Mucosa of descending colon (tissue), 3 donors: Measurements from ENCODE around the gene UBE2F. TPM values are rescaled to one million over a fixed set of nuclear protein-coding genes. Genes with fewer than 3 reads are reported as not detected.
"Not testable (repeated sequence)": the region's sequence is repeated elsewhere in the genome, so short reads cannot be mapped to it uniquely, and the experiment has no call there.

Experiments used
- ATAC-seq: fragments of 200-7000 bp; cut with Tn5 transposase; one replicate; pipeline ENCODE4 v1.9.1; 2020; ENCODE audit warnings: mild to moderate bottlenecking, moderate library complexity
- DNase-seq, 3 donors: peaks; one replicate each; pipeline ENCODE4 v3.0.0-alpha.2; 2020
- H3K36me3 ChIP-seq: fragments of 200-600 bp; one replicate; pipeline ENCODE4 v1.8.0; 2021; ENCODE audit warnings: low read depth, mild to moderate bottlenecking
- H3K4me1 ChIP-seq: fragments of 200-600 bp; one replicate; pipeline ENCODE4 v1.8.0; 2021; ENCODE audit warnings: low read depth, mild to moderate bottlenecking
- H3K4me3 ChIP-seq: fragments of 200-600 bp; one replicate; pipeline ENCODE4 v1.8.0; 2021; ENCODE audit warnings: mild to moderate bottlenecking
- H3K9me3 ChIP-seq: fragments of 200-600 bp; one replicate; pipeline ENCODE4 v1.8.0; 2021; ENCODE audit warnings: mild to moderate bottlenecking
- intact Hi-C, 2 donors: fragments of 100-400 bp; cut with DNase I in 1 of 2; cut with micrococcal nuclease in 1 of 2; formaldehyde crosslinking; loops; one replicate each; pipeline versions ENCODE4 v1.11.0 to v1.11.1; 2022; cut with DNase I, micrococcal nuclease
- total RNA-seq, 3 donors: library from RNA; stranded (reverse); fragmentation: NEBNext Ultra II Directional in 2 of 3; extraction: Animal tissue kit (Norgen Biotek cat#: 25700) in 2 of 3; gene quantifications; one replicate each; pipeline versions ENCODE4 v1.2.1 to v1.2.4, GENCODE V29; 2021 to 2023
- TF ChIP-seq, protein P1 (sequence below): fragments of 200-600 bp; IDR thresholded peaks from one replicate; pipeline ENCODE4 v1.8.0; 2022; ENCODE audit warnings: antibody characterized with exemption, mild to moderate bottlenecking
- donor health status: DM: no; HTN: no; CAD: no; lungs with moderate emphysema.
- donor health status: DM: no; HTN: no; CAD: no.
- donor health status: DM: no; HTN: yes; CAD: no.

UBE2F gene
- total RNA-seq, 3 donors from 2014 or later = 36.0 to 47.7 (median 40.4) TPM

DNA sequence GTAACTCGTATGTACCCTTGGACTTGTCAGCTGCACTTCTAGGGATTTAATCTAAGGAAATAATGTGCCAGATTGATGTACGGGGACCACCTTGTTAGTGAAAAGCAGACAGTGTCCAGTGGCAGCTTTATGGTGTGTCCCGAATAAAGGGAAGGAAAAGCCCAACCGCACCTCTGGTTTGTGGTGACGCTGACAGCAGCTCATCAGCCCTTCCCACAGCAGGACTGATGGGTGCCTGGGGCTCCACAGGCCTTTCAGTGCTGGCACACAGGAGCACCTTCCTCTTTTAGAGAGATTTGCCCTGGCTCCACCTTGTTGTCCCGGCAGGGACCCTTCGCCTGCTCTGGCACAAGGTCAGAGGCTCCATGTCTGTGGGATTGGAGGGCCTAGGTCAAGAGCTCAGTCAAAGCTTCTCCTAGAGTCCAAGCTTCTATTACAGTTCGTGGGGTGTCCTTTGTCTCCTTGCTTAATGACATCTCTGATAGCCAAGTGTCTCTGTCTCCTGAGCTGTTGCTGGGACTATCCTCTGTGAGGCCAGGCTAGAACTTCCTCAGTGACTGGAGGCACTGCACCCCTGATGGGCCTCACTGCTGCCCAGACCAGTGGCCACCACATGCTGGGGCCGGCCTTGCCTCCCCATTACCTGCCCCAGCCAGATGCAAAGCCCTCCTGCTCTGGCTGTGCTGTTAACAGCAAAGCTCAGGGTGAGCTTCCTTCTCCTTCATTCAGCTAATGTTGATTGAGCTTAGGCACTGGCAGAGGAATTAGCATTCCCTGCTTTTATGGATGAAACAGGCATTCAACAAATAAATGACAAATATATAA, 61.0 kb downstream of the UBE2F start:
- H3K9me3 ChIP-seq = no peaks in the 10 kb centered on the region
- no peak overlapping the region for H3K4me3 ChIP-seq
- intact Hi-C loops = no loop called here
- H3K4me1 ChIP-seq = no peaks in the 10 kb centered on the region
- no peak for DNase-seq
- no peaks in the 10 kb centered on the region for H3K36me3 ChIP-seq
- TF ChIP-seq, protein P1, sequence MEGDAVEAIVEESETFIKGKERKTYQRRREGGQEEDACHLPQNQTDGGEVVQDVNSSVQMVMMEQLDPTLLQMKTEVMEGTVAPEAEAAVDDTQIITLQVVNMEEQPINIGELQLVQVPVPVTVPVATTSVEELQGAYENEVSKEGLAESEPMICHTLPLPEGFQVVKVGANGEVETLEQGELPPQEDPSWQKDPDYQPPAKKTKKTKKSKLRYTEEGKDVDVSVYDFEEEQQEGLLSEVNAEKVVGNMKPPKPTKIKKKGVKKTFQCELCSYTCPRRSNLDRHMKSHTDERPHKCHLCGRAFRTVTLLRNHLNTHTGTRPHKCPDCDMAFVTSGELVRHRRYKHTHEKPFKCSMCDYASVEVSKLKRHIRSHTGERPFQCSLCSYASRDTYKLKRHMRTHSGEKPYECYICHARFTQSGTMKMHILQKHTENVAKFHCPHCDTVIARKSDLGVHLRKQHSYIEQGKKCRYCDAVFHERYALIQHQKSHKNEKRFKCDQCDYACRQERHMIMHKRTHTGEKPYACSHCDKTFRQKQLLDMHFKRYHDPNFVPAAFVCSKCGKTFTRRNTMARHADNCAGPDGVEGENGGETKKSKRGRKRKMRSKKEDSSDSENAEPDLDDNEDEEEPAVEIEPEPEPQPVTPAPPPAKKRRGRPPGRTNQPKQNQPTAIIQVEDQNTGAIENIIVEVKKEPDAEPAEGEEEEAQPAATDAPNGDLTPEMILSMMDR = no peak
- ATAC-seq = no peak

GRCh38 chr2:238029853-238030252, 63.0 kb downstream of the UBE2F start:
- no peaks in the 10 kb centered on the region for H3K4me1 ChIP-seq
- DNase-seq (no peak), ATAC-seq (no peak)
- no peaks in the 10 kb centered on the region for H3K36me3 ChIP-seq
- TF ChIP-seq, protein P1 = no peak
- no peak overlapping the region for H3K4me3 ChIP-seq
- H3K9me3 ChIP-seq = no peaks in the 10 kb centered on the region
- intact Hi-C loops = no loop called here

DNA sequence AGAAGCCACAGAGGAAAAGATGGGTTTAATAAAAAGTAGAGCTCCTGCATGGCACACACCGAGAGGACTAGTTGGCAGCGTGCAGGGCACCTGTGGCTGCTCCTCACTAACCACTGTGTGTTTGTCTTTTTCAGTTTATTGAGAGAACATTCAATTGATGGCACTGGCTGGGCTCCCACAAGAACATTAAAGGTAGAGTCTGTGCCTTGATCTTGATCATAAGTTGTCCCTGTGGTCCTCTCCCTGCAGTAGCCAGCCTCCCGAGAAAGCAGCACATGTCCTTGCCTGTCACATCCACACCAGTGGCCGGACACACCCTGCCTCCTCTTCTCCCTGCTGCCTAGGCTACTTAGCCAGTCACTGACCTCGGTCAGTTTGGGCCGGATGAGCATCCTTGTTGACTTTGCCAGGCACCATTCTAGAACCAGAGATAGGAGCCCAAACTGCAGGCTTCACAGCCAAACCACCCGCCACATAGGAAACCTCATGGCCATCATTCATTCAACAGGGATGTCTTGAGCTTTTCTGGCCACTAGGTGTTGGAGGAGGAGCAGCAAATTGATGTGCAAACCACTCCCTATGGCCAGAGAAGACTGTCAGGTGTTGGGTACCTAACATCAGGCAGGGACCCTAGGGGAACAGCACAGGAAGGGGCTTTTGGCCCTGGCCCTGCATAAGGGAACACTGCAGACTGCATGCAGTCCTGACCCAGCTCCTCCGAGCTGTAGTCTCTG, 63.8 kb downstream of the UBE2F start:
- Histone ChIP-seq H3K4me3 (no peak overlapping the region), H3K4me1 (no peaks in the 10 kb centered on the region), H3K36me3 (no peaks in the 10 kb centered on the region), H3K9me3 (no peaks in the 10 kb centered on the region)
- intact Hi-C loops = no loop called here
- no peak for ATAC-seq
- no peak for DNase-seq
- TF ChIP-seq, protein P1 = no peak

DNA sequence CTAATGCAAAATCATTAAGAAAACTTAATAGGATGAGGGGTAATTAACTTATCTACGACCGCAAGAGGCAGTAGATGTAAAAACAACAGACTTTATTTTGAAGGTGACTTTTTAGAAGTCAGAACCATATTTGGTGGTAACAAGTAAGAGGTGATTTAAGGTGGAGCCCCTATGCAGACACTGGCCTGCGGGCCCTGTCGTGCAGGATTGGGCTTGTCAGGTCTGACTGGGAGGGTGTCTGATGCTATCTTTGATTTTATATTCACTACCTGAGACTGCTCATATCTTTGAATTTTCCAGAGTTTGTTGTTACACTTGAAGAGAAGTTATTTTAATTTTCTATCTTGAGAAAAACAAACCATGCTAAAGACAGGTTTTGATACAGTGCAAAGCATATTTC, 64.9 kb downstream of the UBE2F start:
- H3K4me3 ChIP-seq = no peak overlapping the region
- DNase-seq = no peak
- ATAC-seq = no peak
- H3K36me3 ChIP-seq = no peaks in the 10 kb centered on the region
- no peaks in the 10 kb centered on the region for H3K9me3 ChIP-seq
- no peaks in the 10 kb centered on the region for H3K4me1 ChIP-seq
- intact Hi-C loops = no loop called here
- TF ChIP-seq, protein P1 = no peak

DNA sequence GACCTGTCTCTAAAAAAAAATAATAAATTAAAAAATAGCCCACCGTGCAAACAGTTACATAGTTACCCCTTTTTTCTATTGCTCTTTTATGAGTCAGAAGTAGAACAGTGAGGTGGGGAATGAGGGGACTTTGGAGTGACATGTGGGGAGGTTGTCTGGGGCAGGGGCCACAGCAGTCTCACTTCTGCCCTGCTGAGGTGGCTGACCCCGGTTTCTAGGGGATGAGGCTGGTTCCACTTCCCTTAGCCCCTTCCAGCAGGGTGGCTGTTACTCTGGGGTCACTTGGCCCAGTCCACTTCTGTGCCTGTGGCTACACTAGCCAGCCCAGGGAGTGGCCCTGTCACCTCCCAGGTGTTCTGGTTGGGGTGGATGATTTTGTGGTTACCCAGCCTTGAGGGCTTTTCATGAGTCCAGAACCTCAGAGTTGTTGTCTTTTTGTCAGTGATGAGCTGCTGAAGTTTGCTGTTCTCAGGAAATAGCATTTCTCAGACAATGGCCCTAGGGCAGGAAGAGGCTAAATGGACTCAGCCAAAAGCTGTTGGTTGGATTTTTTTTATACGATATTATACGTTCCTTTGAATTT, 66.0 kb downstream of the UBE2F start:
- H3K9me3 ChIP-seq = no peaks in the 10 kb centered on the region
- ATAC-seq (no peak), DNase-seq (no peak)
- H3K4me1 ChIP-seq = no peaks in the 10 kb centered on the region
- TF ChIP-seq, protein P1 = no peak
- intact Hi-C loops = no loop called here
- no peaks in the 10 kb centered on the region for H3K36me3 ChIP-seq
- no peak overlapping the region for H3K4me3 ChIP-seq

DNA sequence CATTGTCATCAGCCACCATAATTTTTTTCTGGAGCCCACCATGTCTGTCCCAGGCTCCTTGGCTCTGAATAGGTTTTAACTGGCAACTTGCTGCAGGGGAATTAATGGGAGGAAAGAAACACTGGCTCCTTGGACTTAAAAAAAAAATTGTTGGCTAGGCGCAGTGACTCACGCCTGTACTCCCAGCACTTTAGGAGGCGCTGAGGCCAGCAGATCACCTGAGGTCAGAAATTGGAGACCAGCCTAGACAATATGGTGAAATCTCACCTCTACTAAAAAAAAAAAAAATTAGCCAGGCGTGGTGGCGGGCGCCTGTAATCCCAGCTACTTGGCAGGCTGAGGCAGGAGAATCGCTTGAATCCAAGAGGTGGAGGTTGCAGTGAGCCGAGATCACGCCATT, 67.2 kb downstream of the UBE2F start:
- intact Hi-C loops, H3K4me1 ChIP-seq, H3K9me3 ChIP-seq, DNase-seq, H3K4me3 ChIP-seq, H3K36me3 ChIP-seq, ATAC-seq: not testable (repeated sequence)
